Fibroblast of skin of right quadriceps (primary cell): Measurements from ENCODE around the gene CCDC178.
"Not testable (repeated sequence)": the region's sequence is repeated elsewhere in the genome, so short reads cannot be mapped to it uniquely, and the experiment has no call there.

ENCODE experiments used
- DNase-seq: peaks from one replicate; pipeline ENCODE4 v3.0.0-alpha.2; 2013

CCDC178 gene

GRCh38 chr18:33440060-33441043, at the start of gene CCDC178:
TSS of gene CCDC178 (minus strand) at chr18:33440721. CDS start at chr18:33412088, 28,633 bp downstream.
- peak; percentile 72 for DNase-seq

- DNase-seq: no peak
Observed at GRCh38 chr18:33483908-33484307, 43.4 kb upstream of the CCDC178 start.

- no peak for DNase-seq
Observed at GRCh38 chr18:33472509-33472908, 32.0 kb upstream of the CCDC178 start.

GRCh38 chr18:33470216-33470615, 29.7 kb upstream of the CCDC178 start:
- DNase-seq: peak; percentile 38

- DNase-seq: no peak
Observed at GRCh38 chr18:33469699-33470098, 29.2 kb upstream of the CCDC178 start.

GRCh38 chr18:33467531-33467930, 27.0 kb upstream of the CCDC178 start:
- DNase-seq: no peak

- DNase-seq: no peak
Observed at GRCh38 chr18:33466822-33467221, 26.3 kb upstream of the CCDC178 start.

GRCh38 chr18:33460681-33461080, 20.2 kb upstream of the CCDC178 start:
- no peak for DNase-seq

GRCh38 chr18:33459612-33460011, 19.1 kb upstream of the CCDC178 start:
- no peak for DNase-seq

GRCh38 chr18:33446604-33447003, 6.1 kb upstream of the CCDC178 start:
- DNase-seq: no peak

- DNase-seq: no peak
Observed at GRCh38 chr18:33444709-33445108, 4.2 kb upstream of the CCDC178 start.

- DNase-seq: no peak
Observed at GRCh38 chr18:33432857-33433256, 7.7 kb downstream of the CCDC178 start.

- no peak for DNase-seq
Observed at GRCh38 chr18:33427549-33427948, 13.0 kb downstream of the CCDC178 start.

- no peak for DNase-seq
Observed at GRCh38 chr18:33424266-33424946, 16.1 kb downstream of the CCDC178 start.

GRCh38 chr18:33421225-33421624, 19.3 kb downstream of the CCDC178 start:
- DNase-seq: no peak

GRCh38 chr18:33404244-33404873, 36.2 kb downstream of the CCDC178 start:
- DNase-seq: no peak

- not testable (repeated sequence) for DNase-seq
Observed at GRCh38 chr18:33398939-33399338, 41.6 kb downstream of the CCDC178 start.

GRCh38 chr18:33375829-33376228, 64.7 kb downstream of the CCDC178 start:
- peak; percentile 2 for DNase-seq

GRCh38 chr18:33372442-33372841, 68.1 kb downstream of the CCDC178 start:
- peak; percentile 22 for DNase-seq

GRCh38 chr18:33369711-33370449, 70.6 kb downstream of the CCDC178 start:
- no peak for DNase-seq

GRCh38 chr18:33356735-33357134, 83.8 kb downstream of the CCDC178 start:
- DNase-seq: no peak

GRCh38 chr18:33355756-33356155, 84.8 kb downstream of the CCDC178 start:
- DNase-seq: no peak

- no peak for DNase-seq
Observed at GRCh38 chr18:33355263-33355662, 85.3 kb downstream of the CCDC178 start.
